Karpas-422 (cell line): ENCODE measurements around the gene LGSN. TPM values are rescaled to one million over a fixed set of nuclear protein-coding genes. Genes with fewer than 3 reads are reported as not detected.
A peak's percentile ranks its signal among the peaks of the same experiment; 100 is the strongest.

Experiments used
- DNase-seq: peaks from one replicate; pipeline ENCODE4 v3.0.0-alpha.2; 2015
- H2AFZ ChIP-seq: fragments of 200-600 bp; sonication (generic); 2 replicates; pipeline ENCODE4 v1.6.1; 2014; ENCODE audit warnings: antibody characterized with exemption, low read length, mixed read lengths
- H3K27ac ChIP-seq: fragments of 200-600 bp; sonication (generic); 2 replicates; pipeline ENCODE4 v1.5.1; 2014; ENCODE audit warnings: mild to moderate bottlenecking, low read length, moderate library complexity
- H3K27me3 ChIP-seq: fragments of 200-600 bp; sonication (generic); 2 replicates; pipeline ENCODE4 v1.6.1; 2014; ENCODE audit warnings: low read length, mixed read lengths
- H3K36me3 ChIP-seq: fragments of 200-600 bp; sonication (generic); 2 replicates; pipeline ENCODE4 v1.6.1; 2014; ENCODE audit warnings: low read length, mixed read lengths; ENCODE audit not compliant: insufficient read depth
- H3K4me1 ChIP-seq: fragments of 200-600 bp; sonication (generic); 2 replicates; pipeline ENCODE4 v1.6.1; 2014; ENCODE audit warnings: mild to moderate bottlenecking, low read length, mixed read lengths
- H3K4me2 ChIP-seq: fragments of 200-600 bp; sonication (generic); 2 replicates; pipeline ENCODE4 v1.6.1; 2014; ENCODE audit warnings: low read length, low read depth, mild to moderate bottlenecking; ENCODE audit not compliant: poor library complexity, severe bottlenecking
- H3K4me3 ChIP-seq: fragments of 200-600 bp; sonication (generic); 2 replicates; pipeline ENCODE4 v1.5.1; 2014; ENCODE audit warnings: mild to moderate bottlenecking, antibody characterized with exemption, low read length, mixed read lengths
- H3K79me2 ChIP-seq: fragments of 200-600 bp; sonication (generic); 2 replicates; pipeline ENCODE4 v1.6.1; 2014; ENCODE audit warnings: mild to moderate bottlenecking, low read length, mixed read lengths
- H3K9ac ChIP-seq: fragments of 200-600 bp; sonication (generic); 2 replicates; pipeline ENCODE4 v1.6.0; 2014; ENCODE audit warnings: low read length
- H3K9me2 ChIP-seq: fragments of 200-600 bp; sonication (generic), shearing (Covaris generic); replicated peaks from 2 replicates; pipeline ENCODE4 v1.6.0; 2014; ENCODE audit warnings: mild to moderate bottlenecking, low read length, moderate library complexity; ENCODE audit not compliant: insufficient read depth
- H3K9me3 ChIP-seq: fragments of 300-700, 200-600 bp; sonication (generic); 2 replicates; pipeline ENCODE4 v1.6.1; 2014; ENCODE audit warnings: low read length, mixed read lengths
- H4K20me1 ChIP-seq: fragments of 200-600 bp; sonication (generic); 2 replicates; pipeline ENCODE4 v1.6.1; 2014; ENCODE audit warnings: mild to moderate bottlenecking, antibody characterized with exemption, low read length, low read depth; ENCODE audit not compliant: insufficient read depth
- total RNA-seq: library from RNA; depleted of rRNA; stranded (reverse); fragments of >200 nt; shearing (Covaris generic); gene quantifications from 2 replicates; pipeline ENCODE4 v1.2.3, GENCODE V29; 2014; ENCODE audit warnings: low replicate concordance

Gene LGSN
- total RNA-seq, 1 experiment from 2014 or later, result not detected

- no peaks in the 10 kb centered on the region for H3K27me3 ChIP-seq
- no peaks in the 10 kb centered on the region for H3K4me1 ChIP-seq
- no peaks in the 10 kb centered on the region for H3K79me2 ChIP-seq
- peak; percentile 44 for DNase-seq
- no peaks in the 10 kb centered on the region for H3K9me2 ChIP-seq
- H4K20me1 ChIP-seq, result no peaks in the 10 kb centered on the region
- no peaks in the 10 kb centered on the region for H3K9me3 ChIP-seq
- H3K9ac ChIP-seq, result no peak overlapping the region
- no peak overlapping the region for H3K4me3 ChIP-seq
- no peak overlapping the region for H2AFZ ChIP-seq
- H3K27ac ChIP-seq, result no peak overlapping the region
- no peak overlapping the region for H3K4me2 ChIP-seq
- H3K36me3 ChIP-seq, result no peaks in the 10 kb centered on the region
Observed at GRCh38 chr6:63269470-63269869, 50.3 kb downstream of the LGSN start.

GRCh38 chr6:63268574-63268973, 51.2 kb downstream of the LGSN start:
- Histone ChIP-seq H3K4me1 (no peaks in the 10 kb centered on the region), H3K36me3 (no peaks in the 10 kb centered on the region), H4K20me1 (no peaks in the 10 kb centered on the region), H3K9me3 (no peaks in the 10 kb centered on the region), H3K79me2 (no peaks in the 10 kb centered on the region), H3K4me2 (no peak overlapping the region), H3K9me2 (no peaks in the 10 kb centered on the region), H3K9ac (no peak overlapping the region), H3K27ac (no peak overlapping the region), H3K27me3 (no peaks in the 10 kb centered on the region), H2AFZ (no peak overlapping the region), H3K4me3 (no peak overlapping the region)
- no peak for DNase-seq

- H3K9me3 ChIP-seq, result no peaks in the 10 kb centered on the region
- no peaks in the 10 kb centered on the region for H3K79me2 ChIP-seq
- no peaks in the 10 kb centered on the region for H4K20me1 ChIP-seq
- no peak for DNase-seq
- H3K9ac ChIP-seq, result no peak overlapping the region
- H3K4me2 ChIP-seq, result no peak overlapping the region
- no peaks in the 10 kb centered on the region for H3K36me3 ChIP-seq
- H3K4me3 ChIP-seq, result no peak overlapping the region
- no peak overlapping the region for H3K27ac ChIP-seq
- H3K27me3 ChIP-seq, result no peaks in the 10 kb centered on the region
- H2AFZ ChIP-seq, result no peak overlapping the region
- no peaks in the 10 kb centered on the region for H3K4me1 ChIP-seq
- no peaks in the 10 kb centered on the region for H3K9me2 ChIP-seq
Observed at GRCh38 chr6:63267828-63268227, 52.0 kb downstream of the LGSN start.

GRCh38 chr6:63267046-63267445, 52.7 kb downstream of the LGSN start:
- Histone ChIP-seq H3K4me1 (no peaks in the 10 kb centered on the region), H3K4me3 (no peak overlapping the region), H3K4me2 (no peak overlapping the region), H3K27me3 (no peaks in the 10 kb centered on the region), H3K9me3 (no peaks in the 10 kb centered on the region), H3K79me2 (no peaks in the 10 kb centered on the region), H4K20me1 (no peaks in the 10 kb centered on the region), H3K9ac (no peak overlapping the region), H2AFZ (no peak overlapping the region), H3K27ac (no peak overlapping the region), H3K9me2 (no peaks in the 10 kb centered on the region), H3K36me3 (no peaks in the 10 kb centered on the region)
- DNase-seq, result no peak

- Histone ChIP-seq H4K20me1 (no peaks in the 10 kb centered on the region), H3K9me3 (no peaks in the 10 kb centered on the region), H3K36me3 (no peaks in the 10 kb centered on the region), H3K27ac (no peak overlapping the region), H3K27me3 (no peaks in the 10 kb centered on the region), H3K9ac (no peak overlapping the region), H3K4me3 (no peak overlapping the region), H2AFZ (no peak overlapping the region), H3K9me2 (no peaks in the 10 kb centered on the region), H3K4me2 (no peak overlapping the region), H3K79me2 (no peaks in the 10 kb centered on the region), H3K4me1 (no peaks in the 10 kb centered on the region)
- DNase-seq, result no peak
Observed at GRCh38 chr6:63263444-63263843, 56.3 kb downstream of the LGSN start.

DNA sequence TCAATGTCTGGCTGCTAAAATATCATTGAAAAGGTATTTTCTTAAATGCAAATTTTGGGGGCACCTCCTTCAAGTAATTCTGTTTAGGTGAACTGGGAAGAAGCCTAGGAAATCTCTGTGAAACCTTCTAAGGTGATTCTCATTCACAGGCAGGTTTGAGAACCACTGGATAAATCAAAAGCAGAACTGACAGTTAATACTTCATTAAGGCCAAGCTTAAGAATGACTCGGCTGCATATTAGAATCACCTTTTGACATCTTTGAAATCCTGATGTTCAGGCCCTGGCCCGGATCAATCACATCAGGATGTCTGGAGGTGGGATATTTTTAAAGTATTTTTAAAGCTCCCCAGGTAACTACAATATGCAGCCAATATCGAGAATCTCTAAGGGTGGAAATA, 58.0 kb downstream of the LGSN start:
- no peak overlapping the region for H3K27ac ChIP-seq
- no peak overlapping the region for H3K4me2 ChIP-seq
- DNase-seq, result no peak

DNA sequence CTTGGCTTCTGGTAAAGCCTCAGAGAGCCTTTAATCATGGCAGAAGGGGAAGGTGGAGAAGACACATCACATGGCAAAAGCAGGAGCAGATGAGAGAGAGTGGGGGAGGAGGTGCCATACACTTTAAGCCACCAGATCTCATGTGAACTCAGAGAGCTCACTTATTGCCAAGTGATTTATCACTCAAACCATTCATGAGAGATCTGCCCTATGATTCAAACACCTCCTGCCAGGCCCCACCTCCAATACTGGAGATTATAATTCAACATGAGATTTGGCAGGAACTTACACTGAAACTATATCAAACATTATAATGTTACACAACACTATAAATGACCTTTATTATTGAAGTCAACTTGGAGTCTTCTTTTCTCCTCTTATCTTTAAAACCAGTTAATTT, 60.6 kb downstream of the LGSN start:
- no peak overlapping the region for H3K9ac ChIP-seq
- H3K4me2 ChIP-seq, result no peak overlapping the region
- no peaks in the 10 kb centered on the region for H3K9me2 ChIP-seq
- no peak overlapping the region for H2AFZ ChIP-seq
- H3K9me3 ChIP-seq, result no peaks in the 10 kb centered on the region
- H3K4me3 ChIP-seq, result no peak overlapping the region
- no peaks in the 10 kb centered on the region for H3K4me1 ChIP-seq
- H4K20me1 ChIP-seq, result no peaks in the 10 kb centered on the region
- no peak for DNase-seq
- no peaks in the 10 kb centered on the region for H3K27me3 ChIP-seq
- no peaks in the 10 kb centered on the region for H3K79me2 ChIP-seq
- no peak overlapping the region for H3K27ac ChIP-seq
- H3K36me3 ChIP-seq, result no peaks in the 10 kb centered on the region

More for the DNA sequence above, 58.0 kb downstream of the LGSN start:
- no peak overlapping the region for H2AFZ ChIP-seq
- no peaks in the 10 kb centered on the region for H3K4me1 ChIP-seq
- no peaks in the 10 kb centered on the region for H4K20me1 ChIP-seq
- H3K9me2 ChIP-seq, result no peaks in the 10 kb centered on the region
- no peaks in the 10 kb centered on the region for H3K9me3 ChIP-seq
- no peaks in the 10 kb centered on the region for H3K27me3 ChIP-seq
- no peaks in the 10 kb centered on the region for H3K79me2 ChIP-seq
- no peak overlapping the region for H3K9ac ChIP-seq
- H3K36me3 ChIP-seq, result no peaks in the 10 kb centered on the region
- H3K4me3 ChIP-seq, result no peak overlapping the region

DNA sequence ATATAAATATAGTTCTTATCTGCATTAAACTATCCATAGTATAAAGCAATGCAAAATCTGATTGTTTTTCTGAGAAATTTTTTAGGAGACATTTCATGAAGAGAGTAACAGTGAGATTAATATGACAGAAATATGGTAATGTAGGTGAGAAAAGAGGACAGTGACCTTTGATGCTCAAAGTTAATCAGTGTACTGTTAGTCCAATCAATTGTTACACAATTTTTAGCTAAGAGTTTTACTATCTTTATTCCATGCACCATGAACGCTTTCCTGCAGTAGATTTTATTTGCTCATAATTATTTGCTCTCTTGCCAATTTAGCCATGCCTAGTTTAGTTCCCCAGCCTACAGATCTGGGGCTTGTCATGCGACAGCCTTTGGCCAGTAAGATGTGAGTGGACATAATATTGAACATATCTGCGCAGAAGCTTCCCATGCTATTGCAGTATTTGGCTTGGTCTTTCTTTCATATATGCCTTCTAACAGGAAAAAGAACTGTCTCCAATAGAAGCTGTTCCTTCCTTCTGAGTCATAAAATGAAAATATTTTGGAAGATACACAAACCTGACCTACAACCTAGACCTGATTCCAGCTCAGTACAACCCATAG, 69.8 kb downstream of the LGSN start:
- no peaks in the 10 kb centered on the region for H3K9me3 ChIP-seq
- H3K27ac ChIP-seq, result no peak overlapping the region
- H3K27me3 ChIP-seq, result no peaks in the 10 kb centered on the region
- H3K36me3 ChIP-seq, result no peaks in the 10 kb centered on the region
- H4K20me1 ChIP-seq, result no peaks in the 10 kb centered on the region
- H3K4me2 ChIP-seq, result no peak overlapping the region
- H3K4me3 ChIP-seq, result no peak overlapping the region
- H3K4me1 ChIP-seq, result no peaks in the 10 kb centered on the region
- H3K9me2 ChIP-seq, result no peaks in the 10 kb centered on the region
- DNase-seq, result no peak
- no peak overlapping the region for H3K9ac ChIP-seq
- H3K79me2 ChIP-seq, result no peaks in the 10 kb centered on the region
- no peak overlapping the region for H2AFZ ChIP-seq

DNA sequence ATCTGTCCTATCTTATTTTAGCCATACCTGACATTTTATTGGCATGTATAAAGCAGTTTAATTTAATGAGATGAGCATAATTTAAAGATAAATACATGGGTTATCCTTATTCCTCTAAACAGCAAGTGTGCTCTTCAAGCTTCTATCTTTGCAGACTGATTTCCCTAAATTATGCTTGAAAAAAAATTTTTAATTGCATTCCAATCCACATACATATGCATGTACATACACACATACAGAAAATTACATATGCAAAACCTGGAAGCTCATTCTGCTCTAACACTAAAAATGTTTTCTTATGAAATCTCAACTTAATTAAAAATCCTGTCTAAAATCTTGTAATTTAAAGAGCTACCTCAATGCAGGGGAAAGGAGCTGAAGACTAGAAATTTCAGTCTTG, 73.2 kb downstream of the LGSN start:
- Histone ChIP-seq H3K79me2 (no peaks in the 10 kb centered on the region), H3K27me3 (no peaks in the 10 kb centered on the region), H4K20me1 (no peaks in the 10 kb centered on the region), H3K9ac (no peak overlapping the region), H3K9me3 (no peaks in the 10 kb centered on the region), H3K36me3 (no peaks in the 10 kb centered on the region), H3K4me2 (no peak overlapping the region), H3K27ac (no peak overlapping the region), H3K4me3 (no peak overlapping the region), H2AFZ (no peak overlapping the region), H3K4me1 (no peaks in the 10 kb centered on the region), H3K9me2 (no peaks in the 10 kb centered on the region)
- DNase-seq, result no peak
